Suprapubic skin (tissue), 4 donors: ENCODE measurements around the gene HCFC1R1.

Source experiments
- CTCF ChIP-seq, 2 donors: fragments of 200-600 bp in 1 of 2; fragments of 450-650 bp in 1 of 2; sonication (generic) in 1 of 2; IDR thresholded peaks; one replicate each; pipeline ENCODE4 v1.5.1; 2016 to 2019; ENCODE audit warnings: antibody characterized with exemption in 2 of 2, mild to moderate bottlenecking in 1 of 2, moderate library complexity in 1 of 2
- POLR2A ChIP-seq, 2 donors: fragments of 450-650 bp; IDR thresholded peaks; one replicate each; pipeline ENCODE4 v1.6.1; 2017; ENCODE audit warnings: antibody characterized with exemption in 2 of 2, mild to moderate bottlenecking in 2 of 2, moderate library complexity in 2 of 2
- POLR2AphosphoS5 ChIP-seq, 3 donors: sonication (generic); formaldehyde crosslinking; IDR thresholded peaks; one replicate each; pipeline ENCODE4 v1.6.1; 2017; ENCODE audit warnings: antibody characterized with exemption in 3 of 3

- TF ChIP-seq POLR2A (IDR thresholded peaks at IDR 0.05) (no peak), CTCF (IDR thresholded peaks at IDR 0.05) (no peak), POLR2AphosphoS5 (IDR thresholded peaks at IDR 0.05) (no peak)
Observed at GRCh38 chr16:3073448-3073847, 49.7 kb upstream of the HCFC1R1 start.
